GM18519 (cell line): ENCODE data around the gene NDST1.

Experiments used
- ATAC-seq: cut with Tn5 transposase; IDR thresholded peaks from one replicate; pipeline ENCODE4 v1.9.1; 2021; ENCODE audit warnings: mild to moderate bottlenecking, moderate library complexity; ENCODE audit not compliant: unreplicated experiment, low FRiP score

NDST1 gene

GRCh38 chr5:150600616-150601490 lies 92.9 kb downstream of the NDST1 start:
- ATAC-seq, result no peak

GRCh38 chr5:150601491-150602345 lies 93.8 kb downstream of the NDST1 start:
- no peak for ATAC-seq

- no peak for ATAC-seq
Measured at GRCh38 chr5:150603052-150603451, 95.1 kb downstream of the NDST1 start.

- ATAC-seq, result no peak
Measured at GRCh38 chr5:150603491-150603890, 95.6 kb downstream of the NDST1 start.

GRCh38 chr5:150604010-150604409 lies 96.1 kb downstream of the NDST1 start:
- ATAC-seq, result no peak

- ATAC-seq, result no peak
Measured at GRCh38 chr5:150604894-150605440, 97.0 kb downstream of the NDST1 start.

- no peak for ATAC-seq
Measured at GRCh38 chr5:150605546-150605945, 97.6 kb downstream of the NDST1 start.

GRCh38 chr5:150606476-150606875 lies 98.5 kb downstream of the NDST1 start:
- no peak for ATAC-seq

- ATAC-seq, result no peak
Measured at GRCh38 chr5:150607105-150607504, 99.2 kb downstream of the NDST1 start.
